ENCODE data around the gene FAAP20. TPM values are rescaled to one million over a fixed set of nuclear protein-coding genes. Genes with fewer than 3 reads are reported as not detected.

The FAAP20 gene
- total RNA-seq, 1 donor from 2014 or later, result 114 TPM

GRCh38 chr1:2210084-2210653 lies 15.6 kb upstream of the FAAP20 start:
- no peaks in the 10 kb centered on the region for H4K20me1 ChIP-seq (ENCODE audit: insufficient read depth, low read length)
- H3K4me2 ChIP-seq (ENCODE audit: low read length), result no peak overlapping the region
- H2AFZ ChIP-seq (ENCODE audit: low read depth, low read length), result no peak overlapping the region
- no peak overlapping the region for H3K4me3 ChIP-seq (ENCODE audit: insufficient read depth, low read depth, low read length)
- H3K9ac ChIP-seq (ENCODE audit: low read length), result no peak overlapping the region
- no peaks in the 10 kb centered on the region for H3K9me3 ChIP-seq (ENCODE audit: insufficient read depth, low read depth, low read length)
- FAIRE-seq, result no peak
- peaks cover 3% of the 10 kb centered on the region for H3K36me3 Mint-ChIP-seq (ENCODE audit: low read depth, unreplicated experiment)
- peaks cover 5% of the 10 kb centered on the region for H3K27me3 Mint-ChIP-seq (ENCODE audit: low read depth, unreplicated experiment)
- H3K4me3 Mint-ChIP-seq (ENCODE audit: unreplicated experiment), result no peak overlapping the region
- no peak overlapping the region for H3K27ac ChIP-seq (ENCODE audit: low read depth, low read length)
- DNase-seq (ENCODE audit: low read depth), result no peak
- H3K9me3 Mint-ChIP-seq (ENCODE audit: unreplicated experiment), result no peaks in the 10 kb centered on the region
- no peaks in the 10 kb centered on the region for H3K27me3 ChIP-seq (ENCODE audit: insufficient read depth, low read length)
- no peak overlapping the region for H3K27ac Mint-ChIP-seq (ENCODE audit: unreplicated experiment)
- no peaks in the 10 kb centered on the region for H3K36me3 ChIP-seq (ENCODE audit: insufficient read depth, low read length)
- H3K4me1 ChIP-seq (ENCODE audit: insufficient read depth, low read length), result peaks cover 64% of the 10 kb centered on the region
- H3K79me2 ChIP-seq (ENCODE audit: insufficient read depth, low read length), result no peaks in the 10 kb centered on the region
- TF ChIP-seq CTCF (IDR thresholded peaks at IDR 0.05; ENCODE audit: insufficient read depth, low read depth, low read length) (no peak), EZH2 (IDR thresholded peaks at IDR 0.05; ENCODE audit: insufficient read depth, low read length) (no peak)
- peaks cover 3% of the 10 kb centered on the region for H3K4me1 Mint-ChIP-seq (ENCODE audit: low read depth, unreplicated experiment)

- TF ChIP-seq CTCF (IDR thresholded peaks at IDR 0.05; ENCODE audit: insufficient read depth, low read depth, low read length) (no peak), EZH2 (IDR thresholded peaks at IDR 0.05; ENCODE audit: insufficient read depth, low read length) (no peak)
- no peak overlapping the region for H2AFZ ChIP-seq (ENCODE audit: low read depth, low read length)
- H3K27me3 ChIP-seq (ENCODE audit: insufficient read depth, low read length), result no peaks in the 10 kb centered on the region
- Mint-ChIP-seq H3K4me3 (ENCODE audit: unreplicated experiment) (no peak overlapping the region), H3K9me3 (ENCODE audit: unreplicated experiment) (no peaks in the 10 kb centered on the region), H3K27me3 (ENCODE audit: low read depth, unreplicated experiment) (peaks cover 5% of the 10 kb centered on the region), H3K27ac (ENCODE audit: unreplicated experiment) (no peak overlapping the region), H3K36me3 (ENCODE audit: low read depth, unreplicated experiment) (peaks cover 3% of the 10 kb centered on the region), H3K4me1 (ENCODE audit: low read depth, unreplicated experiment) (peaks cover 3% of the 10 kb centered on the region)
- H3K9ac ChIP-seq (ENCODE audit: low read length), result no peak overlapping the region
- H3K79me2 ChIP-seq (ENCODE audit: insufficient read depth, low read length), result no peaks in the 10 kb centered on the region
- H3K27ac ChIP-seq (ENCODE audit: low read depth, low read length), result no peak overlapping the region
- no peak for FAIRE-seq
- H3K4me3 ChIP-seq (ENCODE audit: insufficient read depth, low read depth, low read length), result no peak overlapping the region
- H4K20me1 ChIP-seq (ENCODE audit: insufficient read depth, low read length), result no peaks in the 10 kb centered on the region
- H3K36me3 ChIP-seq (ENCODE audit: insufficient read depth, low read length), result no peaks in the 10 kb centered on the region
- H3K4me2 ChIP-seq (ENCODE audit: low read length), result no peak overlapping the region
- no peaks in the 10 kb centered on the region for H3K9me3 ChIP-seq (ENCODE audit: insufficient read depth, low read depth, low read length)
- no peak for DNase-seq (ENCODE audit: low read depth)
- H3K4me1 ChIP-seq (ENCODE audit: insufficient read depth, low read length), result peaks cover 63% of the 10 kb centered on the region
Measured at GRCh38 chr1:2209400-2210083, 15.0 kb upstream of the FAAP20 start.
